Measurements from ENCODE around the gene CA12.

DNA sequence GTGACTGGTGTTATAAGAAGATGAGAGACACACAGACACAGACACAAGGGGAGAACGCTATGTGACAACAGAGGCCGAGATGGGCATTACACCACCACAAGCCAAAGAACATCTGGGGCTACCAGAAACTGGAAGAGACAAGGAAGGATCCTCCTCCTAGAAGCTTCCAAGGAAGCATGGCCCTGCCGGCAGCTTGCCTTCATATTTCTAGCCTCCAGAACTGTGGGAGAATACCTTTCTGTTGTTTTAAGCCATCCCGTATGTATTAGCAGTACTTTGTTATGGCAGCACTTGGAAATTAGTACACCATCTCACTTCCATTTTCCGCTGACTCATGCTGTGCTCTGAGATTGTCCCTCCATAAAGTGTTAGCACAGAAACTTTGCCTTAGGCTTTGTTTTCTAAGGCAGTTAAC, 38.7 kb upstream of the CA12 start:
- TF ChIP-seq, protein P1, sequence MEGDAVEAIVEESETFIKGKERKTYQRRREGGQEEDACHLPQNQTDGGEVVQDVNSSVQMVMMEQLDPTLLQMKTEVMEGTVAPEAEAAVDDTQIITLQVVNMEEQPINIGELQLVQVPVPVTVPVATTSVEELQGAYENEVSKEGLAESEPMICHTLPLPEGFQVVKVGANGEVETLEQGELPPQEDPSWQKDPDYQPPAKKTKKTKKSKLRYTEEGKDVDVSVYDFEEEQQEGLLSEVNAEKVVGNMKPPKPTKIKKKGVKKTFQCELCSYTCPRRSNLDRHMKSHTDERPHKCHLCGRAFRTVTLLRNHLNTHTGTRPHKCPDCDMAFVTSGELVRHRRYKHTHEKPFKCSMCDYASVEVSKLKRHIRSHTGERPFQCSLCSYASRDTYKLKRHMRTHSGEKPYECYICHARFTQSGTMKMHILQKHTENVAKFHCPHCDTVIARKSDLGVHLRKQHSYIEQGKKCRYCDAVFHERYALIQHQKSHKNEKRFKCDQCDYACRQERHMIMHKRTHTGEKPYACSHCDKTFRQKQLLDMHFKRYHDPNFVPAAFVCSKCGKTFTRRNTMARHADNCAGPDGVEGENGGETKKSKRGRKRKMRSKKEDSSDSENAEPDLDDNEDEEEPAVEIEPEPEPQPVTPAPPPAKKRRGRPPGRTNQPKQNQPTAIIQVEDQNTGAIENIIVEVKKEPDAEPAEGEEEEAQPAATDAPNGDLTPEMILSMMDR (IDR thresholded peaks at IDR 0.05) = no peak
- TF ChIP-seq POLR2A (IDR thresholded peaks at IDR 0.05) = no peak
